GM19239 (cell line): ENCODE results near the gene ANGPT4.

Experiments
- DNase-seq: peaks from one replicate; pipeline ENCODE4 v3.0.0; 2011; ENCODE audit warnings: low spot score; ENCODE audit not compliant: insufficient read length
- FAIRE-seq: peaks from 2 replicates; lab custom pipeline; 2011; peaks lifted over from hg19 to GRCh38; lab: Jason Lieb, UNC

The ANGPT4 gene

GRCh38 chr20:879626-880025, 36.5 kb downstream of the ANGPT4 start:
- no peak for FAIRE-seq

GRCh38 chr20:878511-879307, 37.4 kb downstream of the ANGPT4 start:
- no peak for FAIRE-seq
- peak; percentile 46 for DNase-seq

More at GRCh38 chr20:879626-880025, 36.5 kb downstream of the ANGPT4 start:
- no peak for DNase-seq

GRCh38 chr20:877814-878213, 38.3 kb downstream of the ANGPT4 start:
- no peak for DNase-seq
- FAIRE-seq, result no peak

GRCh38 chr20:875115-875514, 41.0 kb downstream of the ANGPT4 start:
- FAIRE-seq (no peak), DNase-seq (no peak)

GRCh38 chr20:873875-874607, 42.1 kb downstream of the ANGPT4 start:
- FAIRE-seq, result no peak
- no peak for DNase-seq

GRCh38 chr20:872855-873520, 43.1 kb downstream of the ANGPT4 start:
- no peak for FAIRE-seq
- DNase-seq, result no peak

GRCh38 chr20:871948-872347, 44.2 kb downstream of the ANGPT4 start:
- FAIRE-seq, result no peak
- no peak for DNase-seq

GRCh38 chr20:871436-871835, 44.7 kb downstream of the ANGPT4 start:
- FAIRE-seq, result no peak
- no peak for DNase-seq

- FAIRE-seq (no peak), DNase-seq (no peak)
Measured at GRCh38 chr20:870758-871157, 45.4 kb downstream of the ANGPT4 start.

GRCh38 chr20:869606-870005, 46.5 kb downstream of the ANGPT4 start:
- DNase-seq, result no peak

GRCh38 chr20:868279-868678, 47.9 kb downstream of the ANGPT4 start:
- DNase-seq, result no peak
- no peak for FAIRE-seq

More at GRCh38 chr20:869606-870005, 46.5 kb downstream of the ANGPT4 start:
- FAIRE-seq, result no peak

- FAIRE-seq, result no peak
- no peak for DNase-seq
Measured at GRCh38 chr20:865440-865839, 50.7 kb downstream of the ANGPT4 start.

- DNase-seq, result no peak
- no peak for FAIRE-seq
Measured at GRCh38 chr20:860891-861290, 55.2 kb downstream of the ANGPT4 start.

- FAIRE-seq (no peak), DNase-seq (no peak)
Measured at GRCh38 chr20:859751-860231, 56.3 kb downstream of the ANGPT4 start.

- FAIRE-seq (no peak), DNase-seq (no peak)
Measured at GRCh38 chr20:858011-858410, 58.1 kb downstream of the ANGPT4 start.

- DNase-seq, result no peak
- FAIRE-seq, result no peak
Measured at GRCh38 chr20:856361-856775, 59.8 kb downstream of the ANGPT4 start.

GRCh38 chr20:855466-856360, 60.4 kb downstream of the ANGPT4 start:
- DNase-seq (no peak), FAIRE-seq (no peak)

GRCh38 chr20:854601-855000, 61.5 kb downstream of the ANGPT4 start:
- FAIRE-seq (no peak), DNase-seq (no peak)

GRCh38 chr20:853406-853996, 62.6 kb downstream of the ANGPT4 start:
- no peak for DNase-seq
- FAIRE-seq, result no peak
